Measurements from ENCODE around the gene ZFAND2B.
"Not testable (repeated sequence)": the region's sequence is repeated elsewhere in the genome, so short reads cannot be mapped to it uniquely, and the experiment has no call there.

The ZFAND2B gene

DNA sequence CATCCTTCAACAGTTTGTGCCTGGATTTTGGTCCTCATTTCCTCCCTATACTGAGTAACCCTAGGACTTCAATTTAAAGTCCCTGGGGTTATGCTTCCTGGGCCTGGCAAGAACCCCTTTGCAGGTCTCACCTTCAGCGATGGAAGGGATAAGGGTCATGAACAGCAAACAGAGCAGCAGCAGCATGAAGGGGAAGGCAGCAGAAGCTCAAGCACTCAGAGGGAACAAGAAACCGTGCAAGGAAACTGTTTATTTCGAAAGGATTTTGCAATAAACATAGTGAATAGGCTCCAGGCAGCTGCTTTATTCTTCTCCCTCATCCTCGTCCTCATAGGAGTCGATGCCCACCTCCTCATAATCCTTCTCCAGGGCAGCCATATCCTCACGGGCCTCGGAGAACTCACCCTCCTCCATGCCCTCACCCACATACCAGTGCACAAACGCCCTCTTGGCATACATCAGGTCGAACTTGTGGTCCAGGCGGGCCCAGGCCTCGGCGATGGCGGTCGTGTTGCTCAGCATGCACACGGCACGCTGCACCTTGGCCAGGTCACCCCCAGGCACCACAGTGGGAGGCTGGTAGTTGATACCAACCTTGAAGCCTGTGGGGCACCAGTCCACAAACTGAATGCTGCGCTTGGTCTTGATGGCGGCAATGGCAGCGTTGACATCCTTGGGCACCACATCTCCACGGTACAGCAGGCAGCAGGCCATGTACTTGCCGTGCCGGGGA is 43.6 kb downstream of the ZFAND2B start:
- DNase-seq (ENCODE audit: low spot score) = no peak

DNA sequence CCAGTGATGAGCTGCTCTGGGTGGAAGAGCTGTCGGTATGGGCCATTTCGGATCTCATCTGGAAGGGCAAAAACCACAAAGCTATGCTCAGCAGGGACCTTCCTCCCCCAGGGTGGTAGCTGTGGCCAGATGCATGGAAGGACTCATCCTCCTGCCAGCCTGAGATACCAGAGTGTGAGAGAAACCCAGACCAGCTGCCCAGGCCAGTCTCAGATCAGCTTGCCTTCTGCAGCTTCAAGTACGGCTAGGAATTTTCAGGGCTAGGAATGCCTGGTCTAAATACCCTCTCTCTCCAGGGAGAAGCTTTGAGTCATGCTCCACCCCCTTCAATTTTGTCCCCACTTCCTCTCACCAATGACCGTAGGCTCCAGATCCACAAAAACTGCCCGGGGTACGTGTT is 45.1 kb downstream of the ZFAND2B start:
- DNase-seq (ENCODE audit: low spot score) = no peak

DNA sequence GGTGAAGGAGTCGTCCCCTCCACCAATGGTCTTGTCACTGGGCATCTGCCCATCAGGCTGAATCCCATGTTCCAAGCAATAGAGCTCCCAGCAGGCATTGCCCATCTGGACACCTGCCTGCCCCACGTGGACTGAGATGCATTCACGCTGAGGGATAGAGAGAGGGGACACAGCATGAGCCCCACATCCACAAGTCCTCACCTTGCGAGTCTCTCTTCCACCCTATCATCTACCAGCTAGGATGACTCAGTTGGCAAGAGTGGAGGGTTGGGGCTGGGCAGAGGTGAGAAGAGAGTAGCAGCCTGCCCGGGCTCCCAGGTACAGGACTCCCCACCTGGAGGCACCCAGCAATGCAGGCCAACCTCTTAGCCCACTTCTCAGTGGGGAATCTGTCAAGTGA is 45.5 kb downstream of the ZFAND2B start:
- no peak for DNase-seq (ENCODE audit: low spot score)

DNA sequence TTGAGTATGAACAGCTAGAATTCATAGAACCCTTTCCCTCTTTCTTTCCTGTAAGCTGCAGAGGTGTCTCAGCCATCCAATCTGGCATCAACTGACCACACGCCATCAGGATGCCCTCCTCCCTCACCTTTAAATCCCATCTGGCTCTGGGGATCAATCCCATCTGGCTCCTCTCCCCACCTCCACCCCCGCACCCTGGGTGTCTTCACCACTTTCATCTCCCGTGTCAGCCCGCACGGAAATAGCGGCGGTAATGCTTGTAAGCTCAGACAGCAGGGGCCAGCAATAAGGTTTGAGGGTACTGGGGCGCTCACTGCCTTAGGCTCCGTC is 46.0 kb downstream of the ZFAND2B start:
- no peak for DNase-seq (ENCODE audit: low spot score)

DNA sequence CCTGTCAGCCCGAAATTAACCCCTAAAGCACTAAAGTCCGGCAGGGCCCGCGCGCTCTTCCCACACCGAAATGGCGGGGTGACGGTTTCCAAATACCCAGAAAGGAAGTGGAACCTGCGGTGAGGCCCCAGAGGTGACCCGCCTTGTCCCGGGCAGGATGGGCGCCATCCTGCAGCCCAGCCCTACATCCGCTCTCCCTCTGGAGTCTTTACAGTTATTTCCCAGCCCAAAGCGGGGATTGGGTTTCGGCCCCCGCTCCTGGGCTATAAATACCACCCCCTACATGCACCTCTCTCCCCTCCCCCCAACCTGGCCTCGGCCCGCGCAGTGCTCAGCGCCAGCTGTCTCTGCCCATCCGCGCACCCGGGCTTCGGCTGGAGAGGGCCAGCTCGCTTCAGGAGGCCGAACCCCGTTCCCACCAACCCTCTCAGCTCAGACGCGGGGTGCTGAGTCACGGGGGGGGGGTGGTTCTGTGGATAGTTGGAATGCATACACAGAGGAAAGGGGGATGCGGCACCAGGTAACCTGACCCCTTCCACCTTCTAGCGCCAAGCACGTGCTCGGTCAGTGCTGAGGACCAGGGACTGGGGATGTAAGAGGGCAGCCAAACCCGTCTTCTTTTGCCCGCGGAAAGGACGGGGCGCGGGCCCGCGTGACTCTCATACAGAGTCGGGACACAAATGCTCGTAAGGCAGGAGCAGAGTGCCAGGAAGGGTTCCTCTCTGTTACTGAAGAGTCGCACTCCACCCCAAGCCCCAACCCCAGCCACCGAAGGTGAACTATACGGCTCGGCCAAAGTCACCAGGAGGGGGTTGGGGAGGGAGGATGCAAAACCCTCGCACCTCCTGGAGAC is 46.5 kb downstream of the ZFAND2B start, which contains the start of gene TUBA4B:
TSS of gene TUBA4B (plus strand) at position 344 of the 853 bp plus-strand sequence. CDS start at position 509, 165 bp downstream.
- DNase-seq (ENCODE audit: low spot score) = no peak

DNA sequence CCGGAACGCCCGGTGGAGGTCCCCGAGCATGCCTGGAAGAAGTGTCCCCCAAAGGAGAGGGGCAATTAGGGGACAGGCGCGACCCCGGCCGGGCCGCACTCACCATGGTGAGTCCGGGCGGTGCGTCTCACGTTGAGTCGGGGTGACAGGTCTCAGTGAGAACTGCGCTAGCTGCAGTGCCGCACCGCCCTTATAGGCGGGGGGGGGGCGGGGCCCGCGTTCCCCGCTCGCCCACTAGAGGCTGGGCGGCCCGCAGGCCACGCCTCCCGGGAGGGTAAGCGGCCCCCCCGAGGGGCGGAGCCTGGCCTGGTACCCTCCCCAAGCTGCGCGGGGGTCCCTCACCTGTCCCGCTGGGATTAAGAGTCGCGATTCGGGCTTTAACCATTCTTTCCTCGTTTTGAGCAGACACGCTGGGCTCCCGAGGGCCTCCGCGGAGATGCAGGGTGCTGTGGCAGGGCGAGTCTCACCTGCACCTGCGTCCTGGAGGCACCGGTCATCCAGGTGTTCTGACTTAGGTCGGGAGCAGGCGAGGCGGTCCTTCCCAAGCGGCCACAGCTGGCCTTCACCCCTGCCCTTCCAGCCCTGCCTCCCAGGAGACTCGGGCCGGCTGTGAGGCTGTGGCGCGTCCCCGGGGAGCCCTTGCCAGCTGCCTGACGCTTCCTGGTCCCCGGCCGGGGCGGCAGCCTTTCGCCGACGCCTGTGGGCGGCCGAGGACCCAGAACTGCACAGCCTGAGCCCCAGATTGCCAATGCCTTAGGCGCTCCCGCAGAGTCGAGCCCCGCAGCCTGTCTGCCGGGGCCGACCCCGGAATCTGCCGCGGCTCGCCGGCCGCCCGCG is 47.4 kb downstream of the ZFAND2B start, which contains the start of gene TUBA4A:
TSS of gene TUBA4A (minus strand) at position 166 of the 837 bp plus-strand sequence. CDS start at position 106, 60 bp downstream.
- peak; percentile 63 for DNase-seq (ENCODE audit: low spot score)

DNA sequence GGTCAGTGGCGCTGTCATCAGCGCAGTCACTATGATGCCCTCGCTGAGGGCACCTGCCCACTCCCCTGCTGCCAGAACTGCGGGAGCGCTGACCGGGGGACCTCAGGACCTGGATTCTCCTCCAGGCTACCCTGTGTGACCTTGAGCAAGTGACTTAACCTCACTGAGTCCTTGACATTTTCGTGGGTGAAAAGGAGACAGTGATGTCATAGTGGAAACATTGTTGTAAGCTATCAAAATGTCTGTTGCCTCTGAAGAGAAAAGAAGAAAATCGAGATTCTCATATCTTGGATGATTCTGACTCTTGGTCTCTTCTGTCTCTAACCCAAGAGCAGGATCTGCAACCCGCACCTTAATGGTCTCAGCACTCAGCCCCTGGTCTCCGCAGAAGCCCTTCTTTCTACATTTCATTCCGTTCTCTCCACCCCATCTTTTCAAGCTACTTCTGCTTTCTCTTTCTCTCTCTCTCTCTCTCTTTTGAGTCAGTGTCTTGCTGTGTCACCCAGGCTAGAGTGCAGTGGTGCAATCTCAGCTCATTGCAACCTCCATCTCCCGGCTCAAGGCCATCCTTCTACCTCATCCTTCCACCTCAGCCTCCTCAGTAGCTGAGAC is 48.1 kb downstream of the ZFAND2B start:
- DNase-seq (ENCODE audit: low spot score) = no peak

DNA sequence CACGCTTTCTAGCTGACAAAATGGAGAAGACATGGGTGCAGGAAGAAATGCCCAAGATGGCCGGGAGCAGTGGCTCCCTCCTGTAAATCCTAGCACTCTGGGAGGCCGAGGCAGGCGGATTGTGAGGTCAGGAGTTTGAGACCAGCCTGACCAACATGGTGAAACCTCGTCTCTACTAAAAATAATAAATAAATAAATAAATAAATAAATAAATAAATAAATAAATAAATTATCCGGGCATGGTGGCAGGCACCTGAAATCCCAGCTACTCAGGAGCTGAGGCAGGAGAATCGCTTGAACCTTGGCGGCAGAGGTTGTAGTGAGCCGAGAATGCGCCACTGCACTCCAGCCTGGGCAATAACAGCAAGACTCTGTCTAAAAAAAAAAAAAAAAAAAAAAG is 52.4 kb downstream of the ZFAND2B start:
- not testable (repeated sequence) for DNase-seq (ENCODE audit: low spot score)

Data from kidney capillary endothelial cell (primary cell).